ENCODE results near the gene CDC42BPA.
"Not testable (repeated sequence)": the region's sequence is repeated elsewhere in the genome, so short reads cannot be mapped to it uniquely, and the experiment has no call there.

CDC42BPA gene

DNA sequence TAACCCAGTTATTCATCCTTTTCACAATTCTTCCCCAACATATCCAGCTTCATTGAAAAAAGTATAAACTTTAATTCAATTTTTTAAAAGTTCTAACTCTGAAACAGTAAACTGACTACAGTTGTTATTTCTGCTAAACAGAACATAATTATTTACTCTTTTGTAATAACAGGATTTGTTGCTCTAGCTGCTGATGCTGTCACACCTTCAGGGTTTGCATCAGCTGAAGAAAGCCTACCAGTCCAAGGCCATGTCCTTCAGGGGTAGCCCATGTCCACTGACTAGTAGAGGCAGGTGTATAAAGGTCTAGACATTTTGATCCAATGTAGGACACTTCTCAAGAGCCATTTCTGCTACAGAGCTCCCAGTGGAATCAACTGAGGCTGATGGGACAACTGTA, 107.7 kb downstream of the CDC42BPA start:
- DNase-seq: no peak

DNA sequence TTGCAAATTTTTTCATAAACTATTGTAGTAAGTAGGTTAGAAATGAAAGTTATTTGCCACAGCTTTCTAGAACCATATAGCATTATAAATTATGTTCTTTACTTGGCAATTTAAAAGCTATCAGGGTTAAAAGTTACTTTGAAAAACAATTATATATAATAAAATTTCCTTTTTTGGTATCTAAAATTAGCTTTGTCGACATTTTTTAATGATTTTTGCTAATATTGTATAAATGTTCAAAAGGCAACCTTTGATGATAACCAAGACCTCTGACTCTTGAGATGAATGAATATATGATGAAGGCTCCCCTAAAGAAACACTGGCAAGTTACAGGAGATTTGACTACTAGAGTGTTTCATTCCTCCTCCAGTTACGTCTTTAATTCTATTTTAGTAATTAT, 121.2 kb downstream of the CDC42BPA start:
- DNase-seq: no peak

DNA sequence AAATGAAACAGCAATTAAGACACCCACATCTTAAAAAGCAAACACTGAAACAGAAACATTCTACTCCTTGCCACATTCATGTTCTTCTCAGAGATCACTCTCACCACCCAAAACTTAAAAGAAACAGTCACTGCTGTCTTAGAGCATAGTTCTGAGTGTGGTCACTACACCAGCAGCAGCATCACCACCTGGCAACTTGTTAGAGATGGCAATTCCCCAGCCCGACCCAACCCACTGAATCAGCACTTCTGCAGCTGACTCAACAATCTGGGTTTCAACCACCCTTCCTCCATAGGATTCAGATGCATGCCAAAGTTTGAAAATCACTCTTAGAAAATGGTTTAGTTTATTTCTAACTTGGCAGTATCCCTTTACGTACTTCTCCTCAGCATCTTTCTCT, 126.1 kb downstream of the CDC42BPA start:
- peak; percentile 56 for DNase-seq

DNA sequence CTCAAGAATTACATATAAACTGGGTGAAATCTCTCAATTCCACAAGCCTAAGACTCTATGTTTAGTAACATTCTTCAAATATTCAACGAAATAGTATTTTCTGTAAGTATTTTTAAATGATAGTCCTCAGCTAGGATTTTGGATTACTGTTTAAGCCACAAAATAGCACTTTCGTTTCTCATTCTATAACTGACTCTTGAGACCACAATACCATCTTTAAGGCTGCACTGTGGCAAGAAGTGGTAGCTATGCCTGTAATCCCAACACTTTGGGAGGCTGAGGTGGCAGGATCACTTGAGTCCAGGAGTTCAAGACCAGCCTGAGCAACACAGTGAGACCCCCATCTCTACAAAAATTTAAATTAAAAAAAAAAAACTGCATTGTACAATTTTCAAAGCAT, 126.7 kb downstream of the CDC42BPA start:
- DNase-seq: peak; percentile 7

DNA sequence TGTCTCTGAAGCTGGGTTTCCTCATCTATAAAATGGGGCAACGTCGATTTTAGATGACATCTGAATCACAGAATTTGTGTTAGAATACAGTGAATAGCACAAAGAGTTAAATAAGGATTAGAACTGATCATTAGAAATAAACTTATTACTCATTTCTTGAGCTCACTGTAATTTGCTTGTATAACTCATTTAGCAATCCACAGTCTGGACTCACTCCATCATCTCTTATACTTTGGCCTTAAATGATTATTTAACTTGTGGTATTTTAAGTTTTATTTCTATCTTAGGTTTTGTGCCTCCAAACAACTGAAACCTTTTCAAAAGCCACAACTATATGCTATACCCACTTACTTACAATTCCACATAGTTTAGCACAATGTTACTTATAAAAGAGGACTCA, 128.0 kb downstream of the CDC42BPA start:
- no peak for DNase-seq

DNA sequence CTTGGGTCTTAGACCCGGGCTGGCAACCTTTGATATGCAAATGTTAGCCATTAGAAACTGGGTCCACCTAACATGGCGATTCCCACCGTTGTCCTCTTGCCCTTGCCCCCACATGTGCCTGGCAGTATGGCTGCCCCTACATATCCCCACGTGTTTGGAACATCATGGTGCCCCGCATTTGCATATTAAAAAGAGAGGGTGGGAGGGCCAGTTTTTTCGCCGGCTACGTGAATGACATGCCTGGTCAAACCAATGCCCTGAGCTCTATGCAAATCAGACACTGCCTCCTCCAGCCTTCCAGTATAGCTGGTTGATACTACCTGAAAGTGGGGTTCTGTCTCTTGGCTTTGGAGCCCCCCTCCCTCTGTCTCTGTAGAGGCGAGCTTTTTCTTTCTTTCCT, 133.0 kb downstream of the CDC42BPA start:
- DNase-seq: no peak

DNA sequence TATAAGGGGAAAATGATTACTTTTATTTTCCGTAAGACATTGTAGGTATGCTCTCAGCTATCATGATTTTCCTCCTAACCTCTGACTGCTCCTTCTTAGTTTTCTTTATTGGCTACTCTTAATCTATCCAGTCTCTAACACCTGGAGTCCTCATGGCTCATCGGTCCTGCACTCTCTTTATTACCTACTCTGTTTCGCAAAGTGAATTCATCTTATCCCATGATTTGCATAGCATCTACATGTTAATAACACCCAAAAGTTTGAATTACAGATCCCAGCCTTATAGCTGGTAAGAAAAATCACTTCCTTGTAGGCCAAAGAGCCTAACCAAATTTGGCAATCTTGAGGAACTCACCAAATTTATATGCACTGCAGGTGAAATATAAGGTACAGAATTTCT, 136.3 kb downstream of the CDC42BPA start:
- no peak for DNase-seq

DNA sequence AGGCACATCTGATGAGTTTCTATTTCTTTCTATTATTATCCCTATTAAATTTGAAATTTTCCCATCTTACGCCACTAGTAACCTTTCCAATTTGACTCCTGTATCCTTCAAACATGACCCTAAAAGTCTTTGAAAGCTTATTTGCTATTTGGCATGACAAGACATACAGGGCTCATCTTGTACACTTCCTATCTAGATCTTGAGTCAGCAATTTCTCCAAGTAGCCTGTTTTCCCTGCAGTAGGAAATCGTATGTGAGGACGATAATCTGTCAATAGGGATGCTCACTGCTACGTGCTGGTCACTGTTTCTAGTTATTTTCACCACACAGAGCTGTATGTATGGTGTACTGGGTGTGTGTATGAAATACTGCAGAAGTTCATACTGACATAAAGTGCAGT, 142.7 kb downstream of the CDC42BPA start:
- DNase-seq: no peak

DNA sequence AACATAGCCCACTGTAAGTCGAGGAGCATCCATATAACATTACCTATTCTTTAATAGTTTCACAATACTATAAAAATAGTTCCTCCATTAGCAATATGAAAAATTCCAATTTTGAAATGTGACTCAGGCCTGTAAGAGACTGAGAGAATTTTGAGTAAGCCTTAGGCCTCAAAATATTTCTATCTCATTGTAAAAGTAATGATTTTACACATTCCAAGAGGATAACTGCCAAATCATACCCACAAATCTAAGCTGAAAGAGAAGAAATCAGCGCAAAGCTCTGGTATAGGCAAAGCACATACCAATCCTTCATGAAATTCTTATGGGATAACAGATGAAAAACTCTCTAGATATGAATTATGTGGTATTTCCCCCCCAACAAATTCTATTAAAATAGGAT, 144.1 kb downstream of the CDC42BPA start:
- no peak for DNase-seq

DNA sequence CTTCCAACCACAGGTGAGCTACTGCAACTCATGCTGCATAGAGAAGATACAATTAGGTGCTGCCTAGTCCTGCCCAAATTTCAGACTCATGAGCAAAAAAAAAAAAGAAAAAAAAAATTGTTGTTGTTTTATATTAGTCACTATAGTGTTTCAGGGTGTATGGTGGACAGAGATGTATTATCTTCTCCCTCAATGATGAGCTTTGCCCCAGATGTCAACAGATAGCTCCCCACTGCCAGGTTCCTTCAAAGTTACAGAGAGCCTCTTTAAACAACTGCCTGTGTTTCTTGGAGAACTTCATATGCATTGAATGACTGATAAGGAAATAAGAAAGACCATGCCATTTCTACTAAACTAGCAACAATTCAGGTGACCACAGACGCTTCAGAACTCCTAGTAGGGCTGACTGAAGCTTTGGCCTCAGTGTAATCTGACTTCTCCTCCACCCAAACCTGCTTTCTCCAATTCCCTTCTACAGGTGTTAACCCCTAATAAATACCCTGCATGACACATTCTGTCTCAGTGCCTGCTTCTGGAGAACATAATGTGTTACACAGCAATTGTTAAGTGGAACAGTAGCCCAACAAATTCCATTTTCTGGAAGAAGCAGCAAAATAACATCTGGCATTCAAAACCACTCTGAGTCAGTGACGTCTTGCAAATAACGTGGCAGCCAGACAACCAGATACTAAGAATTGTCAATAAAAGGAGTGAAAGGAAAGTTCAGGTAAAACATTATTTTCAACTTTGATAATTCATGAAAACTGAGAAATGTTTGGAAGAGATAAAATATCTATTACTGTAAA, 147.7 kb downstream of the CDC42BPA start:
- no peak for DNase-seq

DNA sequence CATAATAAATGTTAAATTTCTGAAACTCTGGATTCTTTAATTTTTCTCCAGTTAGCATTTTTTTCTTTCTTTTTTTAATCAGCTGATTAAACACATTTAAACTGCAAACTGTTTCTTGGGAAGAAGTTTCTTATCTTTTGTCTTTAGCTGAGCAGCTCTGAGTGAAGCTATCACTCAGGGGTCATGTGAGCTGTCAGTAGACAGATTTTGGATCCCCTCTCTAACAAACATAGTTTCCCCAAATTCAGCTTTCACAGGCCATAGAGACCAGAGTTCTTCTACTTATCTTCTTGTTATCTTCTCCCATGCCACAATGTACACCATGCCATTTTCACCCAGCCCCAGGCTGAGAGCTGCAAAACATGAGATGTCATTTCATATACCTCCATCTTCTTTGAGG, 148.9 kb downstream of the CDC42BPA start:
- no peak for DNase-seq

DNA sequence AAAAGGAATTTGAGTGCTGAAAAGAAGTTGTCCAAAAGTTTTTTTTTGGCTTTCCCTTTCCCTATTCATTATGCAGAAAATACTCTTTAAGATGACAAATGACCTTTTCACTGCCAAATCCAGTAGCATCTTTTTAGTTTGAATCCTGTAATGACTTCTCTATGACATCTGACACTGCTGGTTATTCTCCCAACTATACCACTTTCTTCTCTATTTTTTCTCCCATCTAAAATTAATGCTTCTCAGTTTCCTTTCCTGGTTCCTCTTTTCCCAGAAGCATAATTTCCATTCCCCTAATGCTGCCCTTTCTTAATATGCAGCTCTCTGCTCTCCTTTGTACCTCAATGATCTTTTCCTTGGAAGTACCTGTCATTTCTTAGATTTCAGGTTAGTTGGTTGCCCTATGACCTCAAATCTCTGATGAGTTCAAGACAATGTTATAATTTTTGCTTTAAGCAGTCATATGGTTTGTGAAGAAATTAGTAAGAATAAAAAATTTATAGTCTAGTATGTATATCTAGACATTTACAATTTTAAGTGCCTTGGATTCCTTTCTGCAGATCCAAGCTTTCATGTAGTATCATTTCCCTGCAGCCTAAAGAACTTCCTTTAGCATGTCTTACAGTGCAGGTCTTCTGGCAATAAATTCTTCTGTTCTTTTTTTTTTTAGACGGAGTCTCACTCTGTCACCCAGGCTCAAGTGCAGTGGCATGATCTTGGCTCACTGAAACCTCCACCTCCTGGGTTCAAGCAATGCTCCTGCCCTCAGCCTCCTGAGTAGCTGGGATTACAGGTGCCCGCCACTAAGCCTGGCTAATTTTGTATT, 150.8 kb downstream of the CDC42BPA start:
- DNase-seq: no peak

DNA sequence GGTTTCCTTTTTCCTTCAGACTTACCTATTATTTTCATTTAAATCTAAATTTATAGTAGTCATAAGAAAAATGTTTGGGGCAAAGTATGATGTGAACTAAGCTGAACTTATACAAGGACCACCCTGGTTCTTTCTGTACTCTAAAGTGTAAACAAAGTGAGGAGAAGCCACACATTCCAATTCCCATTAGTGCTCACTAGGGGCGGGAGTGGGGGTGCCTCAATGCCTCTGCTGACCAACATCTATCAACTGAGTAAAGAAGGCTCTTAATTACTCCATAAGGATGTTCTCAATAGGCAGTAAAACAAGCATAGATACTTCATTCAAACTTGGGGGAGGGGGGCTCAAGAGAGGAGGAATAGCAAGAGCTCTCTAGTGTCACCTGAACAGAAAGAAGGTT, 151.7 kb downstream of the CDC42BPA start:
- no peak for DNase-seq

DNA sequence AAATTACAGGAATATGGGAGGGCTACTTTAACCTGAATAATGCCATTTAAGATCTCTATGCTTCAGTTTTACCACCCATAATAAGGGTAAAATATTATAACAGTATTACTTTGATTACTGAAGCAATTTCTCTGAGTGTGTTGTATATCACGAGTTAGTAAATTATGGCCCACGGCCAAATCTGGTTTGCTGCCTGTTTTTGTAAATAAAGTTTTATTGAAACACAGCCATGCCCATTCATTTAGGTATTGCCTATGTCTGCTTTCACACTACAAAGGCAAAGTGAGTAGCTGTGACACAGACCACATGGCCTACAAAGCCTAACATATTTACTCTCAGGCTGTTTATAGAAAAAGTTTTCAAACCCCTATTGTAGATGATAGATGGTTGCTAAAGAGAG, 156.8 kb downstream of the CDC42BPA start:
- no peak for DNase-seq

DNA sequence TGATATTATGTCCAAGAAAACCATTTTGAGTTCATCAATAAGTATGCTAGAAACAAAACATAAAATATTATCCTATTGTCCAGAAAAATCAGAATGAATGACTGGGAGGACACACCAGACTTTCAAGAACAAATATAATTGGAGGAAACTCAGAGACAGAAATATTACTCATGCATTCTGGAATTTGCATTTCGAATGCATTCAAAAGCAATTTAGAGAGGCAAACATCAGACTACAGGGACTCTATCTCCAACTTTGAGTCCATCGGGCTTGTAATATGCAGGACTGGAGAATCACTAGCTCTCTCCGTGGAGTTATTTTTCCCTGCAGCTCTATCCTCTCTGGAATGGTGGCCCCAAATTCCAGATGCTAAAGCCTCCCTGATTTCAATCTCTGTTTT, 161.8 kb downstream of the CDC42BPA start:
- no peak for DNase-seq

DNA sequence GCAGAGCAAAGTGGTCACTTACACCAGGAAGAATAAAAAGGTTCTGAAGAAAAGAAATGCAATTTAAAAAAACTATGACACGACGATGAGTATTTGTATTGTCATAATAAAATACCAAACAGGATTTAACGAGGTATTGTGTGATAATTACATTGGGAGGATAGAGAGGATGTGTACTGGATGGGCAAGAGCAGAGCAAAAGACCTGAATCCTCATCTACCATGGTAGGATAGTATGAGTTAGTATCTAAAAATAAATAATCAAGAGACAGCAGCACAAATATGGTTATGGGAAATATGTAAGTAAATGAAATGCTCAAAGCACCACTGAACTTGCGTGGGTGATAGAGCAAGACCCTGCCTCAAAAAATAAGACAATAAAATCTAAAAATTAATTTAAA, 162.6 kb downstream of the CDC42BPA start:
- DNase-seq: no peak

DNA sequence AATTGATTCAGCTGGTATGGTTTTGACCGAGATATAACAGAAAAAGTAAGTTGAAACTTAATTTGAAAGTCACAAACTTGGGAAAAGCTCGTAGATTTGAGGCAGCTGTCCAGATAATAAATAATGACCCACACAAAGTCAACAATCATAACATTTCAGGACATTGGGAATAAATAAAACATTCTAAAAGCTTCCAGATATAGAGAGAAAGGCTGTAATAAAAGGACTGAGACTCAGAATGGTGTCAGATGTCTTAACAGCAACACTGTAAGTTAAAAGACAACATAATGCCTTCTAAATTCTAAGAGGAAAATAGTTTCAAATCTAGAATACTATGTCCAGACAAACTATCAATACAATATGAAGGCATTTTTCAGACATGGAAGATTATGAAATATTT, 163.3 kb downstream of the CDC42BPA start:
- DNase-seq: no peak

DNA sequence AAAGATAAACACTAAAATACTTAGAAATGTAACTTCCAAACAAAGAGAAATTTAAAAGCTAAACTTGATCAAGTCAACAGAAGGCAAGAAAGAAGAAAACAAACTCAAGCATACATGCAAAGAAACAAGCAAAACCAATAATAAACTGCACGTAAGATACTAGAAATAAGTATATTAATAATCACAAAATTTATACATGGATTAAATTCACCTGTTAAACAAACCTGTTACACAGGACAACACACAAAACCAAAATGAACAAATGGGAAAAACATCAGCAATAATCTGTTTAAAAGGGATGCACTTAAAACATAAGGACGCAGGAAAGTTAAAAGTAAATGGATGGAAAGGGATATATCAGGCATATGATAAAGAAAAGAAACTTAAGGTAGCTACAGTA, 165.8 kb downstream of the CDC42BPA start:
- DNase-seq: no peak

DNA sequence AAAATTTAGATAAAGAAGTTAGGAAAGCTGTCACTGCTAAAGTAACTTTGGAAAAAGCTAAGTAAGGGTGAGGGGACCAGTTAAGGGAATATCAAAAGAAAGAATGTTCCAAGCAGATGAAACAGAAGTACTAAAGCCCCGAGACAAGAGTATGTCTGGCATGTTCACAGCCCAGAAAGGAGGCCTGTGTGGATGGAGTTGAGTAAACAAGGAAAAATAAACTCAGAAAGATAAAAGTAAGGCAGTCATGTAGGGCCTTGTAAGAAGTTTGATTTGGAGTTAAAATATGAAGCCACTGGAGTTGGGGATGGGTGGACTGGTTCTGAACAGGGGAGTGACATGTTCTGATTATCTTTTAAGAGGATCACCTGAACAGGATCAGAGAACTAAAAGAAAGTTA, 177.9 kb downstream of the CDC42BPA start:
- no peak for DNase-seq

DNA sequence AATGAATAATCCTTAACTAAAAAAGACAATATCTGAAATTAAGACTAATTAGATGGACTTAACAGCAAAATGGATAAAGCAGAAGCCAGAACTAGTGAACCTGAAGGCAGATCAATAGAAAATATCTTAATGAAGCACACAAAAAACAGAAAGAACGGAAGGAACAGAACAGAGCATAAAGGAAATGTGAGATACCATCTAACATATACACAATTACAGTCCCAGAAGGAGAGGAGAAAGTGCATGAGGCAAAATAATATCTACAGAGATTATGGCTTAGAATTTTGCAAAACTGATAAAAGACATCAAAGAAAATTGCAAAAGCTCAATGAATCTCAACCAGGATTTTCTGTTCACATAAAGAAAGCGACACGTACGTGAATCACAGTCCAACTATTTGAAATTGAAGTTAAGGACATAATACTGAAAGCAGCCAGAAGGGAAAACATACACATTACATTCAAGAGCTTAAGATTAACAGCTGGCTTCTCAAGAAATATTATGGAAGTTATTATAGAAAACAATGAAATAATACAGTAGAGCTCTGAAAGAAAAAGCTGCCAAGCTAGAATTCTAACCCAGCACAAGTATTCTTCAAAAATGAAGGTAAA, 182.0 kb downstream of the CDC42BPA start:
- DNase-seq: no peak

DNA sequence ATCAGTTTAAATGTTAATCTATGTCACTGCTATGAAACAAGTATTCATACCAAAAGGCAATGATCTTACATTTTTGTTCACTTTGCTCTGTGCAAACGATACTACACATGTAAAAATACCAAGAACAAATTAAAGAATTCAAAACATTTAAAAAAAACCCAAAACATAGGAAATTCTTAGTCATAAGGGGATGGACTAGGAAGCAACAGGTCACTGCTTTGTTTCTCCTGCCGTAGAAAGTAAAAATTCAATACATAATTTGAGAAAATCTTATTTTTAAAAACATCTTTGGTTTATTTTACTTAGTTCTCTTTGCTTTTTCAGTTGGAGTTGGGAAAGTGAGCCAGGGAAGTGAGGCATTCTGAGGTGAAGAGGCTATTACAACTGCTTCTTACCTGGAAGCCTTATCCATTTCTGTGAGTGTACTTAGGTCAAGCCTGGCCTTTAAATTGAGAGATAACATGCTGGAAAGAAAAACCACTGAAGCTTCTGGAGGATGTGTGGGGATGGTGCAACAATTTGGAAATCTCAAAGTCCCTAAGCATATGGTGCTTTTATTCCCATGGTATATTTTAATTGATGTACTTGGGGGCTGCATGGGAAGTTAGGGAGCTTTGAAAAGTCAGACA, 183.5 kb downstream of the CDC42BPA start:
- no peak for DNase-seq

DNA sequence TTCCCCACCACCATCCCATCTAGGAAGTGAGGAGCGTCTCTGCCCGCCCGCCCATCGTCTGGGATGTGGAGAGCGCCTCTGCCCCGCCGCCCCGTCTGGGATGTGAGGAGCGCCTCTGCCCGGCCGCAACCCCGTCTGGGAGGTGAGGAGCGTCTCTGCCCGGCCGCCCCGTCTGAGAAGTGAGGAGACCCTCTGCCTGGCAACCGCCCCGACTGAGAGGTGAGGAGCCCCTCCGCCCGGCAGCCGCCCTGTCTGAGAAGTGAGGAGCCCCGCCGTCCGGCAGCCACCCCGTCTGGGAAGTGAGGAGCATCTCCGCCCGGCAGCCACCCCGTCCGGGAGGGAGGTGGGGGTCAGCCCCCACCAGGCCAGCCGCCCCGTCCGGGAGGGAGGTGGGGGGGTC, 185.6 kb downstream of the CDC42BPA start:
- not testable (repeated sequence) for DNase-seq

DNA sequence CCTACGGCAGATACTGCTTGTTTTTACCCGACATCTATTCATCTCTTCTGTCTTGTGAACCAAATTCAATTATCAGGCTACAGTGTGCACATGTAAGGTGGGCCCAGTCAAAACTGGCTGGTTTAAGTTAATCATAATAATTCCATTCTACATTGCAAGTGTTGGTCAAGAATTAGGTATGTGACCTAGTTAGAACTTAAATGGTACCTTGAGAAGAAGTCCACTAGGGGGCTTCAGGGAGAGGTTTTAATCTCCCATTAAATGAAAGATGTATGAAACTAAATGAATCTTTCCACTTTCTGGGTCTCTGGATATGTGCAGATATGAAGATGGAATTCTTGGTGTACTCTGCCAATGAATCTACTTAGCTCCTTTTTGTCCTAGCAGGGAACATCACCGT, 187.1 kb downstream of the CDC42BPA start:
- DNase-seq: peak; percentile 2

DNA sequence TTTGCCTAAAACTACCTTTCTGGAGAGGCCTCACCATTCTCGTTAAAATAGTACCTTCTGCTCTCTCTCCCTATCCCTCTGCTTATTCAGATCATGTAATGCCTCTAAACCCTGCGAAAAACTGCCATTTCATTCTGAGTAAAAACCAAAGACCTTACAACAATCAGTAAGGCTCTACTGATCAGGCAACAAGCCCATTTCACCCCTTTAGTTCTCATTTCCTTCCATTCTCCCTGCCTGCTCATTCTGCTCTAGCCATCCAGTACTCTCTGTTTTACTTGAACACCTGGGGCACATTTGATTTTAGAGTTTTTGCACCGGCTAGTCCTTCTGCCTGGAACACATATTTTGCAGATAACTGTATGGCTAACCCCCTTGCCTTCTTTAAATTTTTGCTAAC, 190.4 kb downstream of the CDC42BPA start:
- DNase-seq: peak; percentile 3

All from activated CD4-positive, alpha-beta T cell treated with anti-CD3 and anti-CD28 coated beads, Interleukin-2, Interleukin-6, amounts not matched to agents 100 ng/mL and 50 ng/mL, durations not matched to agents 16 hours and 8 hours (primary cell).